CD4-positive, alpha-beta T cell treated with Interleukin-1 beta for 1 hour (primary cell): ENCODE data around the gene DDX19B.
A peak's percentile ranks its signal among the peaks of the same experiment; 100 is the strongest.

Experiments
- DNase-seq, 2 donors: peaks; one replicate each; pipeline ENCODE4 v3.0.0-alpha.2; 2020 to 2022

The DDX19B gene

DNA sequence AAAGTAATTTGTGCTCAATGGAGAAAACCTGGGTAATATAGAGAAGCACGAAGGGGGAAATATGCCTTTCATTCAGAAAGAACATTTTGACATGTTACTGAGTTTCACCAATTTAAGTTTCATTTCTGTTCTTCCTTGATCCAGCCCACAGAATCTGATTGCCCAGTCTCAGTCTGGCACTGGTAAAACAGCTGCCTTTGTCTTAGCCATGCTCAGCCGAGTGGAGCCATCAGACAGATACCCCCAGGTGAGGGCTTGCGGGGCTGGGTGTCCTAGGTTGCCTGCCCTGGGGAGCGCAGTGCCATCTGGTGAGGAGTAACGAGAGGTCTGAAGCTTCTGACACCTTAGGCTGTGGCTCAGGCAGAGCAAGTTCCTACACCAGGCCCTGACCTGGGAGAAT is 65.4 kb downstream of the DDX19B start:
- DNase-seq = no peak

GRCh38 chr16:70370145-70370544 is 71.2 kb downstream of the DDX19B start:
- peak; percentile 39 to 59 for DNase-seq

- DNase-seq = no peak
Observed at GRCh38 chr16:70370924-70371323, 71.9 kb downstream of the DDX19B start.

DNA sequence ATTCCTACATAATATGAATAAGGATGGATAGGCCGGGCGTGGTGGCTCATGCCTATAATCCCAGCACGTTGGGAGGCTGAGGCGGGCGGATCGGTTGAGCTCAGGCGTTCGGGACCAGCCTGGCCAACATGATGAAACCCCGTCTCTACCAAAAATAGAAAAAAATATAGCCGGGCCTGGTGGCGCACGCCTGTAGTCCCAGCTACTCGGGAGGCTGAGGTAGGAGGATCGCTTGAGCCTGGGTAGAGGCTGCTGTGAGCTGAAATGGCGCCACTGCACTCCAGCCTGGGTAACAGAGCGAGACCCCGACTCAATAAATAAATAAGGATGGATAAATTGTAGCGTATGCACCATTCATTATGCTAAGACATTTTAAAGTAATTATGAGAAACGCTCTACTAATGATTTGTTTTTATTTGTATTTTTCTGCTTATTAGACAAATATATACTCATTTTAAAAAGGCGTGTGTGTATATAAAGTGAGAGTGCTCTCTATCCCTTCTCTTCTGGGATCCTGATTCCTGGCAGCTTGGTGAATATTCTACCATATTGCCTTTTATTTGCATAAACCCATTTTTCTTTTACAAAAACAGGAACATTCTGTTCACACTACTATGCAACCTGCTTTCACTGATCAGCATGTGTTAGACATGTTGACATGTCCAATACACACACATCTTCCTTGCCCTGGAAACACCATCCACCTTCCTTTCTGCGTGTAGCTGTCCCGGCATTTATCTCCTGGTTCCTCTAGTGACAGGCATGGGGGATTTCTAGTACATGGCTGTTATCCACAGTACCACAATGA is 74.1 kb downstream of the DDX19B start:
- no peak for DNase-seq

GRCh38 chr16:70374213-70374612 is 75.2 kb downstream of the DDX19B start:
- DNase-seq = no peak

DNA sequence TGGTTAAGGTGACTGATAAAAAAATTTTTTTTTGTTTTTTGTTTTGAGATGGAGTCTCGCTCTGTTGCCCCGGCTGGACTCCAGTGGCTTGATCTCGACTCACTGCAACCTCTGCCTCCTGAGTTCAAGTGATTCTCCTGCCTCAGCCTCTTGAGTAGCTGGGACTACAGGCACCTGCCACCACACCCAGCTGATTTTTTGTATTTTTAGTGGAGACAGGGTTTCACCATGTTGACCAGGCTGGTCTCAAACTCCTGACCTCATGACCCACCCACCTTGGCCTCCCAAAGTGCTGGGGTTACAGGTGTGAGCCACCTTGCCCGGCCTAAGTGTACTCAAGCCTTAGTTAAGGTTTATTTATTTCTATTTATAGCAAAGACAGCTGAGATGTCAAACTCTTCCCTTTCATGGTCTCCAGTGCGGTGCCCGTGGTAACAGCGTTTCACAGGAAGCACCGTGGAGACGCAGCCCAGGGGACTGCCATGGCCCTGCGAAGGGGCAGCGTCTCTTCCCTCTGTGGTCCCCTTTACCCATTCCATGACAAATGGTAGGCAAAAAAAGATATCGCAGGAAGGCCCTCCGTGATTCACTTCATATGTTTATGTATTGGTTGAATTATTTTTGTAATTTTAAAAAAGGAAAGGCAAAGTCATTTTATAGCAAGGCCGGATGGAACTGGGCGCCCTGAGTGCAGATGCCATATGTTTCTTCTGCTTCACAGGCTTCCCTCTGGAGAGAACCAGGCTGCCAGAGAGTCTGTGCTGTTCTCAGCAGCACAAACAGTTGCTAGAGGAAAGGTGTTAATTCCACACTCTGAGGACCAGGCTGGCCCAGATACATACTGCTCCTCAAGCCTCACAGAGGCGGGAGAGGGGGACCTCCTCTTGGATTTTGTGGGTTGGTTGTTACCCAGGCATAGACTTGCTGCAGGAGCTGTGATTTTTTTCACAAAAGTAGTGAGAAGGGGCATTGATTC is 76.9 kb downstream of the DDX19B start:
- no peak for DNase-seq

DNA sequence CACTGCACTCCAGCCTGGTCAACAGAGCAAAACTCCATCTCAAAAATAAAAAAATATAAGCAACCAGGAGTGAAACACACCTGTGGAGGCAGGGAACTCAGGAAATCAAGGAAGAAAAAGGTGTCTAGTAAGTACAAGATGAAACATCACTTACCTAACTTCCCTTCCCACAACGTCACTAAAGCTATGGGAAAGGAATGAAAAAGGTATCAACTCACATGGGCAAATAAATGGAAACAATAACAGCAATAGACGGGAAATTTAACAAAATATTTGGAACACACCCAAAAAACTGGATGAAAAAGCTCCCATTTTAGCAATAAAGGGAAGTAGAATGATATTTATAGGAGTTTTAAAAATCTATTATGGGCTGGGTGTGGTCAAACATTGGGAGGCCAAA is 78.8 kb downstream of the DDX19B start:
- DNase-seq = no peak

DNA sequence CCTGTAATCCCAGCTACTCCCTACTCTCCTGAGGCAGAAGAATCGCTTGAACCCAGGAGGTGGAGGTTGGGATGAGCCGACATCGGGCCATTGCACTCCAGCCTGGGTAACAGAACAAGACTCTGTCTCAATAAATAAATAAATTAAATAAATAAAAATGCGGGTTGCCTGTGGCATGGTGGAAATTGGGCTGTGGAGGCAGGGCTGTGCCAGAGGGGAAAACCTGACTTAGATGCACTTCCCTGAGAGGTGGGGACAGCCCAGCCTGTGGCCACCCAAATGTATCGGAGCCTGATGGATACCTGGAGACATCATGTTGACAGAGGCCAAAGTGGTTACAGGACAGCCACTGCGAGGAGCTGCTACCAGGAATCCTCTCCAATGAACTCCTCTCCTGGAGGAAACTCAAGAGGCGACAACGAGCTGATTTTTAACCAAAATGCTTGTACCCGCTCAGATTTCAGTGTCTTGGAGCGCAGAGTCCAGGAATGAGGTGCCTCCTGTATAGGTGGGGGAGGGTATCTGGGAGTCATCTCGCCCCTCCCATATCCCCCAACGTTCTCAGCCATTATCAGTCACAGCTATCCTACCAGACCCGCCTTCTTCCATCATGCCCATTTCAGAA is 80.0 kb downstream of the DDX19B start:
- no peak for DNase-seq

- DNase-seq = peak; percentile 29 to 46
Observed at GRCh38 chr16:70380248-70380918, 81.4 kb downstream of the DDX19B start.

GRCh38 chr16:70380919-70381603 is 82.1 kb downstream of the DDX19B start:
- peak; percentile 95 to 96 for DNase-seq

- DNase-seq = no peak
Observed at GRCh38 chr16:70381604-70382342, 82.8 kb downstream of the DDX19B start.

DNA sequence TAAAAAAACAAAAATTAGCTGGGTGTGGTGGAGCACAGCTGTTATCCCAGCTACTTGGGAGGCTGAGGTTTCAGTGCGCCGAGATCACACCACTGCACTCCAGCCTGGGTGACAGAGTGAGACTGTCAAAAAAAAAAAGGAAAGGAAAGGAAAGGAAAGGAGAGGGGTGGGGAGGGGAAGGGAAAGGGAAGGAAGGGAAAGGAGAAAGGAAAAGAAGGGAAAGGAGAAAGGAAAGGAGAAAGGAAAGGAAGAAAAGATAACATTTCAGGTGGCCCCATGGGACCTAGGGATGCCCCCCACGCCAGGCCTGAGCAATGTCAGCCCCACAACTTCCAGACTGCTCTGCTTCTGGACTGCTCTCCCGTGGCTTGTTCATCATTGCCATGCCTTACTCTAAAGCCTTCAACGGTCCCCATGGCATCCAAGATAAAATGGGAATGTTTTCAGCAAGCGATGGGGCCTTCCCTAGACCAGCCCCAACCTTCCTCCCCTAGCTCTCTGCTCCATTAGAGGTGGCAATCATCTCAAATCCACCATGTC is 84.5 kb downstream of the DDX19B start:
- DNase-seq = no peak
